Ishikawa (cell line): ENCODE results near the gene CALU.

ENCODE experiments used
- CEBPB ChIP-seq: IDR thresholded peaks from 2 replicates; pipeline ENCODE4 v1.6.1; 2012
- CREB1 ChIP-seq: IDR thresholded peaks from 2 replicates; pipeline ENCODE4 v1.6.1; 2012; ENCODE audit warnings: low read depth
- EGR1 ChIP-seq: IDR thresholded peaks from 2 replicates; pipeline ENCODE4 v1.6.1; 2012
- EP300 ChIP-seq: IDR thresholded peaks from 2 replicates; pipeline ENCODE4 v1.6.1; 2012; ENCODE audit warnings: borderline replicate concordance
- FOXM1 ChIP-seq: IDR thresholded peaks from 2 replicates; pipeline ENCODE4 v1.6.1; 2012; ENCODE audit warnings: low read depth, borderline replicate concordance
- MAX ChIP-seq: IDR thresholded peaks from 2 replicates; pipeline ENCODE4 v1.6.1; 2012
- NFIC ChIP-seq: IDR thresholded peaks from 2 replicates; pipeline ENCODE4 v1.6.1; 2012
- RAD21 ChIP-seq: IDR thresholded peaks from 2 replicates; pipeline ENCODE4 v1.6.1; 2012; ENCODE audit warnings: low read depth
- REST ChIP-seq: IDR thresholded peaks from 2 replicates; pipeline ENCODE4 v1.6.1; 2012; ENCODE audit warnings: low read depth, mild to moderate bottlenecking
- TAF1 ChIP-seq: IDR thresholded peaks from 2 replicates; pipeline ENCODE4 v1.6.1; 2012; ENCODE audit warnings: low read depth, mild to moderate bottlenecking
- TCF12 ChIP-seq: IDR thresholded peaks from 2 replicates; pipeline ENCODE4 v1.6.1; 2012; ENCODE audit warnings: low read depth
- TEAD4 ChIP-seq: IDR thresholded peaks from 2 replicates; pipeline ENCODE4 v1.6.1; 2012
- USF1 ChIP-seq: IDR thresholded peaks from 2 replicates; pipeline ENCODE4 v1.6.1; 2012
- YY1 ChIP-seq: IDR thresholded peaks from 2 replicates; pipeline ENCODE4 v1.6.1; 2012; ENCODE audit warnings: low read depth
- ZBTB7A ChIP-seq: IDR thresholded peaks from 2 replicates; pipeline ENCODE4 v1.6.1; 2012; ENCODE audit warnings: low read depth

Gene CALU

GRCh38 chr7:128774029-128774689 is 35.0 kb downstream of the CALU start:
- no peak for TF ChIP-seq EP300
- TF ChIP-seq TEAD4, result no peak
- TF ChIP-seq YY1, result no peak
- no peak for TF ChIP-seq TCF12
- TF ChIP-seq REST, result no peak
- TF ChIP-seq ZBTB7A, result no peak
- no peak for TF ChIP-seq CREB1
- no peak for TF ChIP-seq RAD21
- no peak for TF ChIP-seq MAX
- TF ChIP-seq NFIC, result no peak
- TF ChIP-seq USF1, result no peak
- TF ChIP-seq TAF1, result no peak
- no peak for TF ChIP-seq EGR1
- TF ChIP-seq FOXM1, result no peak
- TF ChIP-seq CEBPB, result no peak

DNA sequence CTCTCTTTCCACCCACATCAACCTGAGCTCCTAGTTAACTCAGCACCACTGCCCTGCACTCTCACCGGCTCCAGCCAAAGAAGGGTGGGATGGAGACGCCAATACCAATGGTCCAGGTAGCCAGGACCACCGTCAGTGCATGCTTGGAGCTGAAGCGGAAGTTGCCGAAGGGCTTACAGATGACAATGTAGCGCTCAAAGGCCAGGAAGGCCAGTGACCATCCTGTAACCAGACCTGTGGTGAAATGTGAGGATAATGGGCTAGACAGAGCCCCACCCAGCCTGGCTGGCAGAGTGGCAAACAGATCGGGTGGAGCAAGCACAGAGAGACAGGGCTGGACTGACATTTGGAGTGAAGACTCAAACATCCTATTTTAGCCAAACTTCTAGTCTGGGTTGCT is 35.8 kb downstream of the CALU start:
- TF ChIP-seq NFIC (no peak), ZBTB7A (no peak), MAX (no peak), YY1 (no peak), REST (no peak), USF1 (no peak), CEBPB (no peak), FOXM1 (no peak), TCF12 (no peak), RAD21 (no peak), EP300 (no peak), TEAD4 (no peak), CREB1 (no peak)

GRCh38 chr7:128775744-128776474 is 36.8 kb downstream of the CALU start, which contains the start of gene OPN1SW:
Gene OPN1SW, minus strand, starts transcription at chr7:128775794. Its CDS starts 13 bp downstream, at chr7:128775781.
- TF ChIP-seq FOXM1 (no peak), TAF1 (no peak), TEAD4 (no peak), RAD21 (no peak), YY1 (no peak), ZBTB7A (no peak), REST (no peak), TCF12 (no peak)
